Measurements from ENCODE around the gene HIBADH. TPM values are rescaled to one million over a fixed set of nuclear protein-coding genes. Genes with fewer than 3 reads are reported as not detected.

The HIBADH gene
- total RNA-seq, 2 experiments from 2014 or later, result 12.8 TPM

DNA sequence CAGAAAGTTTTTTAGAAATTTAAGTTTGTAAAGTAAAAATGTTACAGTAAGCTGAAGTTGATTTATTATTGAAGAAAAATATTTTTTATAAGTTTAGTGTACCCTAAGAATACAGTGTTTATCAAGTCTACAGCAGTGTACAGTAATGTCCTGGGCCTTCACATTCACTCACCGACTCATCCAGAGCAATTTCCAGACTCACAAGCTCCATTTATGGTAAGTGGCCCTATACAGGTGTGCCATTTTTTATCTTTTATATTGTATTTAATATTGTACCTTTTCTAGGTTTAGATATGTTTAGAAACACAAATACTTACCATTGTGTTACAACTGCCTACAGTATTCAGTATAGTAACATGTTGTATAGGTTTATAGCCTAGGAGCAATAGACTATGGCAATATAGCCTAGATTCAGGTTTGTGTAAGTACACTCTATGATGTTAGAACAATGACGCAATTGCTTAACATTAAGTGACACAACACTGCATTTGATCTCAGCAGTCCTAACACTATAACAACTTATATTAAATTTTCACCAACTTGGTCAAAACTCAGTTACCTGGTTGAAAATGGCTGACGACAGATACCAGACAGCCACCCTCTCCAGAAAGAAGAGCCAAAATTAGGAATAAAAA is 45.7 kb downstream of the HIBADH start:
- Mint-ChIP-seq H3K4me3 (no peak overlapping the region), H3K27me3 (no peaks in the 10 kb centered on the region), H3K36me3 (ENCODE audit: low read depth) (peaks cover 30% of the 10 kb centered on the region), H3K9me3 (peaks cover 45% of the 10 kb centered on the region), H3K27ac (no peak overlapping the region), H3K4me1 (no peaks in the 10 kb centered on the region)
- POLR2A ChIA-PET, result no interaction called here
- DNase-seq, result no peak
- CTCF ChIA-PET, result no interaction called here

DNA sequence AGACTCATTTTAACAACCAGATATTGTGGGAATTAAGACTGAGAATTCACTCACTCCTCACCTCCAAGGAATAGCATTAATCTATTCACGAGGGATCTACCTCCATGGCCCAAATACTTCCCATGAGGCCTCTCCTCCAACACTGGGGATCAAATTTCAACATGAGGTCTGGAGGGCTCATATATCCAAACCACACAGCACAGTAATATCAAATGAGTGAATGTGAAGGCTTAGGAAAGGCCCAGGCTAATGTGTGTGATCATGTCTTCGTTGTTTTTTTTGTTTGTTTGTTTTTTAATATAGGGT is 46.5 kb downstream of the HIBADH start:
- DNase-seq, result no peak
- no peaks in the 10 kb centered on the region for H3K27me3 Mint-ChIP-seq
- POLR2A ChIA-PET, result no interaction called here
- H3K27ac Mint-ChIP-seq, result no peak overlapping the region
- CTCF ChIA-PET, result no interaction called here
- H3K4me3 Mint-ChIP-seq, result no peak overlapping the region
- peaks cover 40% of the 10 kb centered on the region for H3K9me3 Mint-ChIP-seq
- peaks cover 30% of the 10 kb centered on the region for H3K36me3 Mint-ChIP-seq (ENCODE audit: low read depth)
- no peaks in the 10 kb centered on the region for H3K4me1 Mint-ChIP-seq

DNA sequence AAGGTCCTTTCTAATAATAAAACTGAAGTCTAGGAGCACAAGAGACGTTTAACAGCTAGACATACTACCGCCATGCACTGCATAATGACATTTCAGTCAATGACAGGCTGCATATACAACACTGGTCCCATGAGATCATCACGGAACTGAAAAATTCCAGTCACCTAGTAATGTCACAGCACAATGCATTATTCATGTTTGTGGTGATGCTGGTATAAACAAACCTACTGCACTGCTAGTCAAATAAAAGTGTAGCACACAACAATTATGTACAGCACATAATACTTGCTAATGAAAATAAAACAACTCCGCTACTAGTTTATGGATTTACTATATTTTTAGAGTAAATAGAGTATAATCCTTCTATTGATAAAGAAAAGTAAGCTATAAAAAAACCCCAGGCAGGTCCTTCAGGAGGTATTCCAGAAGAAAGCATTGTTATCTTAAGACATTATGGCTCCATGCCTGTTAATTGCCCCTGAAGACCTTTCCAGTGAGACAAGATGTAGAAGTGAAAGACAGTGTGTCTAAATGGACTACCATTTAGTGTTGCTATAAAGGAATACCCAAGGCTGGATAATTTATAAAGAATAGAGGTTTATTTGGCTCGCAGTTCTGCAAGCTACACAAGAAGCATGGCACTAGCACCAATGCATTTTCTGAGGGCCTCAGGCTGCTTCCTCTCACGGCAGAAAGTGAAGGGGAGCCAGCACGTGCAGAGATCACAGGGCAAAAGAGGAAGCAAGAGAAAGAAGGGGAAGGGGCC is 47.1 kb downstream of the HIBADH start:
- Mint-ChIP-seq H3K9me3 (peaks cover 35% of the 10 kb centered on the region), H3K27ac (no peak overlapping the region)

DNA sequence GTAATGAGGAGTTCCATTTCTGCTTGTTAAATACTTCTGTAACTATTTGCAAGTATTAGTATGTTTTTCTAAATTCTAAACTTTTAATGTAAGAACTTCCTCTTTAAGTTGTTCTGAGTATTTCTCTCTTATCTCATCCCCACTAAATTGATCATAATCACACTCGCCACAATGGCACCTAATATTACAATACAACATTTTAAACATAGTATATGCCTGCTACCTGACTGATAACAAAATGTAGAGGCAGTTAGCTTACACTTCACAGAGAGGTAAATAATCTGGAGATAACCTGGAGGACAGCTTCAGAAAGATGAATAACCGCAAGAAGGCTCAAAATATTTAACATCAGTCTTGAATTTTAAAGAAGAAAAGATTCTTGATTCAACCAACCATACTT is 48.6 kb downstream of the HIBADH start:
- POLR2A ChIA-PET, result no interaction called here

More for the DNA sequence above, 47.1 kb downstream of the HIBADH start:
- ChIA-PET CTCF (no interaction called here), POLR2A (no interaction called here)
- Mint-ChIP-seq H3K27me3 (no peaks in the 10 kb centered on the region), H3K4me3 (no peak overlapping the region), H3K36me3 (ENCODE audit: low read depth) (peaks cover 25% of the 10 kb centered on the region), H3K4me1 (no peaks in the 10 kb centered on the region)
- DNase-seq, result no peak

DNA sequence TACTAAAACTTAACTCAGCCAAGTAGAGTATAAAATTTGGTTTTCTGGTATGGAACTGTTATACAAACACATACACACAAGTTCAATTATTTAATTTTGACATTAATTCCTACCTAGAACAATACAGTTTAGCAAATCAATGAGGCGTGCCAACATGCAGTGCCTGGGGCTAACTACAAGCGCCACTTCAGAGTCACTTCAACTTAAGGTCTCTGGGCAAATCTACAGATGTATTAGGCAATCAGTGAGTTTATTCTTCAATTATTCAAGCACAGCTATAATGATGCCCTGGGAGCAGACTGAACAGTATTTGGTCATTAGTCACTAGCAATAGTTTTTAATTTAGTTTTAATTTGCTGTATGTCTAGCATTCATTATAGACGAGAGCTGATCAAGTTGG is 51.6 kb downstream of the HIBADH start:
- no peak overlapping the region for H3K4me3 Mint-ChIP-seq
- CTCF ChIA-PET, result no interaction called here
- no peaks in the 10 kb centered on the region for H3K27me3 Mint-ChIP-seq
- POLR2A ChIA-PET, result no interaction called here
- no peak overlapping the region for H3K27ac Mint-ChIP-seq
- no peak for DNase-seq
- no peaks in the 10 kb centered on the region for H3K36me3 Mint-ChIP-seq (ENCODE audit: low read depth)
- no peaks in the 10 kb centered on the region for H3K4me1 Mint-ChIP-seq
- peaks cover 2% of the 10 kb centered on the region for H3K9me3 Mint-ChIP-seq

More for the DNA sequence above, 48.6 kb downstream of the HIBADH start:
- DNase-seq, result no peak
- Mint-ChIP-seq H3K4me1 (no peaks in the 10 kb centered on the region), H3K36me3 (ENCODE audit: low read depth) (peaks cover 12% of the 10 kb centered on the region), H3K27me3 (no peaks in the 10 kb centered on the region), H3K27ac (no peak overlapping the region), H3K9me3 (peaks cover 22% of the 10 kb centered on the region), H3K4me3 (no peak overlapping the region)
- CTCF ChIA-PET, result no interaction called here

DNA sequence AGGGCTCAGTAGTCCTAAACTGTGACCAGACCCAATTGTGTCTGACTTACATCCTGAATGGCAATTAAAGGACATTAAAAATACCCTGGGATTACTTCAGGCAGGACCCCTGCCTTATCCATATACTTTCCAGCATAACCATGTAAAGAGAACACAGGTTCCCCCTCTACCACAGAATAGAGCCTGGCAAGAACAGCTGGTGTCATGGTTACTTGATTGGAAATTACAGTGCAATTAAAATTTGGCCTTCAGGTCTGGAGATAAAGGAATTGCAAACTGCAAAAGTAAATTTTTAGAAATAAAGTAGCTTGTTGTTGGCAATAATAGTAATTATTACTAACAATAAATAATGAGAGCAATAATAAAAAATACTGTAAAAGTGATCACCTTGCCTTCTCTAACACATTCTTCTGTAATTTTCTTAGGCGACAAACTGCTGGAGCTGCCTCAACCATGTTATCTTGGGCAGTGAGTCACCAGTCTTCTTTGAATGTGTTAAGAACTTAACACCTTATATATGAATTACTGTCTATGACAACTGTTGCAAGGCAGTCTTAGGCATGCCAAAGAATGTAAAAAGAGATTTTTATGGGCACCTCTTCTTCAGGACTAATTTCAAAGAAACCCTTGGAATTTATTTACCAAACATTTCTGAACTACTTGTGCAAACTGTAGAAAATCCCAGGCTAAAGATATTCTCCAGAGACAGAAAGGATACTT is 53.7 kb downstream of the HIBADH start:
- no peaks in the 10 kb centered on the region for H3K36me3 Mint-ChIP-seq (ENCODE audit: low read depth)
- no peak for DNase-seq
- H3K4me1 Mint-ChIP-seq, result no peaks in the 10 kb centered on the region
- no peaks in the 10 kb centered on the region for H3K9me3 Mint-ChIP-seq
- no peak overlapping the region for H3K4me3 Mint-ChIP-seq
- no peaks in the 10 kb centered on the region for H3K27me3 Mint-ChIP-seq
- POLR2A ChIA-PET, result no interaction called here
- no peak overlapping the region for H3K27ac Mint-ChIP-seq
- CTCF ChIA-PET, result no interaction called here

DNA sequence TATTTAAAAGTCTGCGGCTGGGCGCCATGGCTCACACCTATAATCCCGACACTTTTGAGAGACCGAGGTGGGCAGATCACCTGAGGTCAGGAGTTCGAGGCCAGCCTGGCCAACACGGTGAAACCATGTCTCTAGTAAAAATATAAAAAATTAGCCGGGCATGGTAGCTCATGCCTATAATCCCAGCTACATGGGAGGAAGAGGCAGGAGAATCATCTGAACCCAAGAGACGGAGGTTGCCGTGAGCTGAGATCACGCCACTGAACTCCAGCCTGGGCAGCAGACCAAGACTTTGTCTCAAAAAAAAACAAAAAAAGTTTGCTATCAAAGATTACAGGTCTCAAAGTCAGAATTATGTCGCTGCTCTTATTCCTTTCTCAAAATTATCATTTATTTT is 55.5 kb downstream of the HIBADH start:
- POLR2A ChIA-PET, result no interaction called here
- H3K36me3 Mint-ChIP-seq (ENCODE audit: low read depth), result no peaks in the 10 kb centered on the region
- no peaks in the 10 kb centered on the region for H3K9me3 Mint-ChIP-seq
- no peaks in the 10 kb centered on the region for H3K4me1 Mint-ChIP-seq
- no peak for DNase-seq
- no peak overlapping the region for H3K27ac Mint-ChIP-seq
- no peaks in the 10 kb centered on the region for H3K27me3 Mint-ChIP-seq
- CTCF ChIA-PET, result interaction anchor here (0.8 to 1.4 kb wide), 2 partner anchors 17 to 21 kb away, joined by 3 to 4 read pairs; no protein-coding TSS in a partner anchor
- no peak overlapping the region for H3K4me3 Mint-ChIP-seq

DNA sequence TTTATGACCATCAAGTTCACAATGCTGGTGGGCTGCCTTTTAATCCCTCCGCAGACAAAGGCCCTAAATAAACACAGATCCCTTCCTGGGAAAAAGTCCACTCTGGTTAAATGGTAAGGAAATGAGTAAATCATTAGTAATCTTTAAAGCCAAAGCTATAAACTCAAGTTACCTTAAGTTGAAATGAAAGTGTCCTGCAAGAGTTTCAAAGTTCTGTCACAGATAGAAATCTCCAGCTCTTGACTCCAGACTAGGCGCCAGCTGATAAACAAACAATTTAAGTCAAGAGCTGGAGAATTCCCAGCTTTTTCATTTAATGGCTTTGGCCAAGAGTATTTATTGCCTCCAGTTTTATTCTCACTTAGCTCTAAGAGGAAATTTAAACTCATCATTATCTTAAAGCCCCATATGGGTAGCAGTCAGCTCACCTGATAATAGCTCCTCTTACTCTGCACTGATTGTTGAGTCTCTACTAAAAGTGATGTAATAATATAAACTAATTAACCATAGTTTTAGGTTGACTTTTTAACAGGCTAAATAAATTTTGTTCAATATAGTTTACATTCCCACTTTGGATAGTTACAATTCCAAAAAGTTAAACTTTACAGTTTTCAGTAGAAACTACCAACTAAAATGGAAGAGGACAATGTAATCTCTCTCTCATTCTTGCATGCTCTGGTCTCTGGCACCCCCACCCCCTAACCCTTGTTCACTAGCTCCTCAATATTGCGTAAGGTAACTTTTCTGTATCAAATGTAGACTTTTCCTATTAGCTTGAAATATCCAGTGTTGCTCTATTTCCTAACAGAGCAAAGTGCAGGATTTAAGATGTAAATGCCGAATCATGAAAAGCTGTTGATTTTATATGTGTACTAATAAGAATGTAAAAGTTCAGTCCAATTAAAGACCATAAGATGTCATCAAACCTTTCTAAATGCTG is 56.1 kb downstream of the HIBADH start:
- Mint-ChIP-seq H3K9me3 (no peaks in the 10 kb centered on the region), H3K27me3 (no peaks in the 10 kb centered on the region), H3K4me1 (no peaks in the 10 kb centered on the region), H3K27ac (no peak overlapping the region), H3K4me3 (no peak overlapping the region), H3K36me3 (ENCODE audit: low read depth) (no peaks in the 10 kb centered on the region)
- DNase-seq, result no peak
- CTCF ChIA-PET, result interaction anchor here (1.0 to 1.4 kb wide), 2 partner anchors 16 to 27 kb away, joined by 3 read pairs; no protein-coding TSS in a partner anchor
- POLR2A ChIA-PET, result interaction anchor here (0.7 kb wide), 1 partner anchor 21 kb away, joined by 3 read pairs; no protein-coding TSS in a partner anchor

DNA sequence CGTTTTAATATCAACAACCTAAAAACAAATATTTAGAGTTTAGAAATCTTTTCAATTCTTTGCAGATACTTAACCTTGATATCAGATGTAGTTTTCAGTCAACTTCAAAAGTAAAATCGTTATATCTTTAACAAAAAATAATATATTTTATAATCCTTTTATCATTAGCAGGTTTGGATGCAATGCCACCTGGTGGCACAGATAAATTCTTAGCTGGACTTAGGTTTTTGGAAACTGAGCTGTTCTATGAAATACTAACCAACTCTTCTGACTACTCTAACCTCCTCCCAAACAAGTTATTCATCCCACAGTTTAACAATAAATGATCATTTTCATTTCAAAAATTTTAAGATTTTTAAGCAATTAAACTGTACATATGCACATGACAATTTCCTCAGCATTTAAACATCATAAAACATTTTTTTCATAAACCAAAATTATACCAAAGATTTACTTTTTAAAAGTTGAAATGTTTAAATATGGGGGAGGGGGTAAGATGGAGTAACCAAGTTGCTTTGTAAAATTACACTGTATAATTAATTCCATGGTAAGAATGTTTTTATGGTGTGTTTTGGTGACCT is 56.9 kb downstream of the HIBADH start:
- DNase-seq, result no peak
- Mint-ChIP-seq H3K4me3 (no peak overlapping the region), H3K4me1 (no peaks in the 10 kb centered on the region), H3K27me3 (no peaks in the 10 kb centered on the region), H3K27ac (no peak overlapping the region), H3K9me3 (no peaks in the 10 kb centered on the region), H3K36me3 (ENCODE audit: low read depth) (no peaks in the 10 kb centered on the region)
- POLR2A ChIA-PET, result interaction anchor here (0.6 to 0.7 kb wide), 2 partner anchors 22 to 57 kb away, joined by 3 to 4 read pairs; no protein-coding TSS in a partner anchor
- CTCF ChIA-PET, result interaction anchor here (1.0 to 1.4 kb wide), 2 partner anchors 15 to 28 kb away, joined by 3 read pairs; no protein-coding TSS in a partner anchor

DNA sequence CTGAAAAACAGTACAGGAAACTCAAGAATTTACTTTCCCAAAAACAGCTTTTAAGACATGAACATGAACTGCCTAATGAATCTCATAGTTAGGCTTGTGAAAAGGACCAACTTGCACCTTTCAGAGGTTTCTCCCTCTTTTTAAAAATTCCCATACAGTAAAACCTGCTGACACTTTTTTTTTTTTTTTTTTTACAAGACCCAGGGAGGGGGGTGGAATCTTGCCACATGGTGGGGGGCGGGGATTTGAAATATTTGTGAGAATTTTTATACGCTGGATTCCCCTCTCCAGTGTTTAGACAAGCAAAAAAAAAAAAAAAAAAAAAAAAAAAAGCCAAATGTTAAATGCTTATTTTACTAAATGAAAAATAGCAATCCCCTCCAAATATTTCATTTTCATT is 57.4 kb downstream of the HIBADH start:
- H3K9me3 Mint-ChIP-seq, result no peaks in the 10 kb centered on the region
- ChIA-PET CTCF (no interaction called here), POLR2A (interaction anchor here (0.6 kb wide), 1 partner anchor 58 kb away, joined by 4 read pairs; no protein-coding TSS in a partner anchor)
- no peak overlapping the region for H3K27ac Mint-ChIP-seq
- DNase-seq, result no peak
- no peaks in the 10 kb centered on the region for H3K27me3 Mint-ChIP-seq
- no peaks in the 10 kb centered on the region for H3K36me3 Mint-ChIP-seq (ENCODE audit: low read depth)
- H3K4me3 Mint-ChIP-seq, result no peak overlapping the region
- no peaks in the 10 kb centered on the region for H3K4me1 Mint-ChIP-seq

DNA sequence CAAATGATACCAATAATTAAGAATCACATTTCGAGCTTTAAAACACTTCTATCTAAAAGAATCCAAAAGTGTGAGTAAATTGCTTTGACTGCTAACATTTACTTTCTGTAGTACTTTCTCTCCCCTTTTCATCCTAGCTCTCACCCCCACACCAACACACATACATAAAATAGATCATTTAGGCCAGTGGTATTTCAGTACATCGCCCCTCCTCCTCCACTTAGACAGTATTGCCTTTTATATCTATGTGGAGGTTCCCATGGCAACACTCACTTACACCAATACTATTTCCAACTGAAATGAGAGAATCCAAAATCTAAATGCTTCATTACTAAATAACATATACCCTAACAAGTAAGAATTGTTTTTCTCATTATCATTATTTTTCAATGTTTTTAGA is 58.9 kb downstream of the HIBADH start:
- CTCF ChIA-PET, result no interaction called here
- no peak overlapping the region for H3K27ac Mint-ChIP-seq
- POLR2A ChIA-PET, result no interaction called here

DNA sequence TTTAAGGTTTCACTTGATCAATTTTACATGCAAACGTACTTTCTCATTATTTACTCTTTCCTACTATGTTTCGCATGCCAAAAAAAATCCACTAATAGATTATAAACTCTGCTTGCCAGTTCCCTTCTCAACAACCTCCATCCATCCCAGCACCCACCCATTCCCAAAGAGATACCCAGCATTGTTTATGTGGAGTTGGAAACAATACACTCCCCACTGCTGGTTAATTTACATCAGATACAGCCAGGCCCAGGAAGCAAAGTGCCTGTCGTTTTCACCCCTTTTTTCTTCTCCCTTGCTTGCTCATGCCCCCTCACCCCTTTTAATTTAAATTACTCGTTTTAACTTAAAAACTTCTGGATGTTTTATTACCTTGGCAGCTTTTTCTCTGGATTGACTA is 59.9 kb downstream of the HIBADH start:
- ChIA-PET POLR2A (no interaction called here), CTCF (no interaction called here)
- Mint-ChIP-seq H3K27me3 (no peaks in the 10 kb centered on the region), H3K36me3 (ENCODE audit: low read depth) (no peaks in the 10 kb centered on the region), H3K4me3 (no peak overlapping the region), H3K27ac (no peak overlapping the region), H3K9me3 (no peaks in the 10 kb centered on the region), H3K4me1 (no peaks in the 10 kb centered on the region)
- DNase-seq, result no peak

More for the DNA sequence above, 58.9 kb downstream of the HIBADH start:
- Mint-ChIP-seq H3K4me3 (no peak overlapping the region), H3K9me3 (no peaks in the 10 kb centered on the region), H3K27me3 (no peaks in the 10 kb centered on the region), H3K36me3 (ENCODE audit: low read depth) (no peaks in the 10 kb centered on the region), H3K4me1 (no peaks in the 10 kb centered on the region)
- DNase-seq, result no peak

Measured in activated CD4-positive, alpha-beta T cell treated with anti-CD3 and anti-CD28 coated beads, Interleukin-2, amount 10 ng/mL, durations not matched to agents 7 days and 5 days (primary cell).